Measurements from ENCODE around the gene NFATC4.
"Not testable (repeated sequence)": the region's sequence is repeated elsewhere in the genome, so short reads cannot be mapped to it uniquely, and the experiment has no call there.

The NFATC4 gene

GRCh38 chr14:24367514-24368211, at the start of gene NFATC4:
Gene NFATC4 (plus strand): TSS chr14:24368184. CDS start chr14:24368341, 157 bp downstream.
- Mint-ChIP-seq H3K27me3 (ENCODE audit: low read depth) (peaks cover 60% of the 10 kb centered on the region), H3K4me3 (peak within 1 kb of the TSS; percentile 48)

DNA sequence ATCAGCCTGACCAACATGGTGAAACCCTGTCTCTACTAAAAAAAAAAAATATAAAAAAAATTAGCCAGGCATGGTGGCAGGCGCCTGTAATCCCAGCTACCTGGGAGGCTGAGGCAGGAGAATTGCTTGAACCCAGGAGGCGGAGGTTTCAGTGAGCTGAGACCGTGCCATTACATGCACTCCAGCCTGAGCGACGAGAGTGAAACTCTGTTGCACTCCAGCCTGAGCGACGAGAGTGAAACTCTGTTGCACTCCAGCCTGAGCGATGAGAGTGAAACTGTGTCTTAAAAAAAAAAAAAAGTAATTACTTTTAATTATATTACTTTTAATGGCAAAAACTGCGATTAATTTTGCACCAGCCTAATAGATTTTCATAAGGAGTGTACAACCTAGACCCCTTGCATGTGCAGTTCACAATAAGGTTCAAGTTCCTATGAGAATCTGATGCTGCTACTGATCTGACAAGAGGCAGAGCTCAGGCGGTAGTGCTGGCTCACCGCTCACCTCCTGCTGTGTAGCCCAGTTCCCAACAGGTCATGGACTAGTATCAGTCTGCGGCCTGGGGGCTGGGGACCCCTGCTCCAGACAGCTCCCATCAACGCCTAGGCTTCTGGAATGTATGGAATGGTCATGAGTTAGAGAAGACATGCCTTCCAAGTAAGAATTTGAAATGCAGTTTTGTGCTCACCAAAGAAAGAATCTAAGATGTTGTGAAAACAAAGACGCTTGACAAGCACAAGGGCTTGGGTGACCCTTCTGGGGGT, 46.6 kb upstream of the NFATC4 start:
- Mint-ChIP-seq H3K4me1 (ENCODE audit: low read depth) (peaks cover 13% of the 10 kb centered on the region), H3K27ac (no peak overlapping the region), H3K4me3 (no peak overlapping the region), H3K36me3 (ENCODE audit: low read depth) (peaks cover 6% of the 10 kb centered on the region), H3K9me3 (no peaks in the 10 kb centered on the region), H3K27me3 (ENCODE audit: low read depth) (peaks cover 5% of the 10 kb centered on the region)
- DNase-seq (ENCODE audit: low spot score), result no peak

More at GRCh38 chr14:24367514-24368211, at the start of gene NFATC4:
- Mint-ChIP-seq H3K9me3 (no peaks in the 10 kb centered on the region), H3K36me3 (ENCODE audit: low read depth) (no peaks in the 10 kb centered on the region), H3K4me1 (ENCODE audit: low read depth) (peaks cover 18% of the 10 kb centered on the region), H3K27ac (no peak within 1 kb of the TSS)
- DNase-seq (ENCODE audit: low spot score), result no peak

DNA sequence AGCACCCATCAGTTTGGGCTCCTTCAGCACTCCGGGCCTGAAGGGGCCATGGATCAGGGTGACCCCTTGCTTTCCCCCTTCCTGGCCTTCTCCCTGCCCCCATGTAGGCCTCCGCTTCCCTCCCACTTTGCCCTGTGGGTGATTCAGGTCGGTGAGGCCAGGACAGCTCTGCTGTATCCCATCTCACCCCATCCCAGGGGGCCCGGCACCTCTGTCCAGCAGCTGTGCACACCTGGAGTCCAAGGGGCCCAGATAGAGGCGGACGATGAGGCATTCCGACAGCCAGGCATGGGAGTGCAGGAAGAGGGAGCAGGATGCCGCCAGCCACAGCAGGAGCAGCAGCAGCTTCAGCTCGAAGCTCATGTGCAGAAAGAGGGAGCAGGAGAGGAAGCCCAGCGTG, 45.3 kb upstream of the NFATC4 start:
- no peak overlapping the region for H3K4me3 Mint-ChIP-seq
- peaks cover 14% of the 10 kb centered on the region for H3K4me1 Mint-ChIP-seq (ENCODE audit: low read depth)
- no peaks in the 10 kb centered on the region for H3K36me3 Mint-ChIP-seq (ENCODE audit: low read depth)
- peaks cover 5% of the 10 kb centered on the region for H3K27me3 Mint-ChIP-seq (ENCODE audit: low read depth)
- H3K9me3 Mint-ChIP-seq, result no peaks in the 10 kb centered on the region
- no peak for DNase-seq (ENCODE audit: low spot score)
- H3K27ac Mint-ChIP-seq, result no peak overlapping the region

- Mint-ChIP-seq H3K9me3 (no peaks in the 10 kb centered on the region), H3K4me3 (no peak overlapping the region), H3K27me3 (ENCODE audit: low read depth) (peaks cover 5% of the 10 kb centered on the region), H3K4me1 (ENCODE audit: low read depth) (peaks cover 11% of the 10 kb centered on the region), H3K36me3 (ENCODE audit: low read depth) (no peaks in the 10 kb centered on the region), H3K27ac (no peak overlapping the region)
- no peak for DNase-seq (ENCODE audit: low spot score)
Measured at GRCh38 chr14:24323341-24323740, 44.6 kb upstream of the NFATC4 start.

DNA sequence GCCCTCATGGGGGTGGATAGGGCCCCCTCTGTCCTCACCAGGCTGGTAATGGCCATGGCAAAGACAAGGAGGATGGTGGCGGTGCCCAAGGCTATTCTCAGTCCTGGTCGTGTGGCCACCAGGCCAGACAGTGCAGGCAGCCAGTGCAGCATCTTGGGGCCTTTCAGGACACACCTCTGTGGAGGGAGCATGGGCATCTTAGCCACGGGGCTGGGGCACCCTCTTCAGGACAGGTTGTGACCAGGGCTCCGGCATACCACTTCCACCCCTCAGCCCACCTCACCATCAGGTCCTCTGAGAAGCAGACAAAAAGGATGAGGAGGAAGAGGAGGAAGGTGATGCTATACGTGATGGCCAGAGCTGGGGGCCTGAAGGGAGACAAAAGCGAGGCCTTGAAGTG, 44.0 kb upstream of the NFATC4 start:
- H3K36me3 Mint-ChIP-seq (ENCODE audit: low read depth), result no peaks in the 10 kb centered on the region
- H3K27me3 Mint-ChIP-seq (ENCODE audit: low read depth), result peaks cover 5% of the 10 kb centered on the region
- no peak overlapping the region for H3K27ac Mint-ChIP-seq
- H3K4me3 Mint-ChIP-seq, result no peak overlapping the region
- H3K4me1 Mint-ChIP-seq (ENCODE audit: low read depth), result peaks cover 16% of the 10 kb centered on the region
- no peak for DNase-seq (ENCODE audit: low spot score)
- H3K9me3 Mint-ChIP-seq, result no peaks in the 10 kb centered on the region

DNA sequence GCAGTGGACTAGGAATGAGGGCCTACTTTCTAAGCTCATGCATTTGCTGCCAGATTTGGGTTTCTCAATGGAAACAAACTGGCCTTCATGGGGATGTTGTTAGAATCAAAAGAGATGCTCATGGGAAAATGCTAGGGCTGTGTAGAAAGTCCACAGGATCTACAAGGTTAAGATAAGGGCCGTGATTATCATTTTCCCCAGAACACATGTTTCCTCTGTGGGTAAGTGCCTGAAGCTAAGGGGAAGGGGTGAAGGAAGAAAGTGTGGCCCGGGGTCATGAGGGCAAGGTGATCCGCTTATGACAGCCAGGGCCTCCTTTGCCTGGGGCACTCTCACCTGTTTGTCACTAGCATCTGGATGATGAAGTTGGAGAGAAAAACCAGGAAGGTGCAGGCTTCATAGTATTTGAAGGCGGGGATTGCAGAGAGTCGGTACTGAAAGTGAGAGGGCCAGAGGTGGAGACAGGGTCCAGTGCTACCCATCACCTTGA, 42.9 kb upstream of the NFATC4 start:
- Mint-ChIP-seq H3K4me1 (ENCODE audit: low read depth) (peaks cover 21% of the 10 kb centered on the region), H3K27ac (no peak overlapping the region), H3K36me3 (ENCODE audit: low read depth) (no peaks in the 10 kb centered on the region), H3K9me3 (no peaks in the 10 kb centered on the region), H3K4me3 (no peak overlapping the region), H3K27me3 (ENCODE audit: low read depth) (peaks cover 4% of the 10 kb centered on the region)
- DNase-seq (ENCODE audit: low spot score), result no peak

DNA sequence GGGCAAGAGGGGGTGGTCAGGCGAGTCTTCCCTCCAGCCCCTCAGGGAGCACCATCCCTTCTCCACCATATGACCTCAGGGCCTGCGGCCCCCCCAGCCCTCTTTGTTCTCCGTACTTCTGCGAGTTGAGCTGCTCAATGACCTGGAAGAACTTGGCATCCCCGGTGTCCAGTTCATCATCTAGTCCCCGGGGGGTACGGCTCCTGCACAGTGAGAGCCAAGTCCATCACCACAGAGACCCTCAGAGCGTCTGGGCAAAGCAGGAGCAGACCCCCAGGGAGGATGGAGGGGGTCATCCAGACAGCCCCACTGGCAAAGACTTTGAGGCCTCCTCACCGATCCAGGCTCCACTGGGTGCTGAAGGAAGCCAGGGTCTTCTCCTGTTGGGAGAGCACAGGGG, 42.0 kb upstream of the NFATC4 start:
- Mint-ChIP-seq H3K9me3 (no peaks in the 10 kb centered on the region), H3K36me3 (ENCODE audit: low read depth) (no peaks in the 10 kb centered on the region), H3K4me1 (ENCODE audit: low read depth) (peaks cover 23% of the 10 kb centered on the region), H3K27me3 (ENCODE audit: low read depth) (no peaks in the 10 kb centered on the region), H3K27ac (no peak overlapping the region), H3K4me3 (no peak overlapping the region)
- DNase-seq (ENCODE audit: low spot score), result no peak

DNA sequence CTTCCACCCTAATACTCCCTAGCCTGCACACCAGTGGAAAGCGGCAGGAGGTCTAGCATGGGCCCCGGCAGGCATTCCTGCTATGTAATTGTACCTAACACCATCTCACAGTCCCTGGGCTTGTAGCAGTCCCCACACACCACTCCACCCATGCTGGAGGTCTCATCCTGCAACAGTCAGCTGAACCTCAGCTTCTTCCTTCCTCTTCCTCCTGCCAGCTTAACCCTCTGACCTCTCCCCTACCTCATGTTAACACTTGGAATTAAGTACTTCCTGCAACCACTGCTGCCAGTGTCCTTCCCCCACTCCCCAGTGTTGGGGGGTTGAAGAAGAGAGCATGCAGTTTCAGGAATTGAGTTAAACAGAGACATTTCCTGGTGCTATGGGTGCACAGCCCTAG, 40.7 kb upstream of the NFATC4 start:
- Mint-ChIP-seq H3K27me3 (ENCODE audit: low read depth) (peaks cover 4% of the 10 kb centered on the region), H3K4me3 (no peak overlapping the region), H3K4me1 (ENCODE audit: low read depth) (peaks cover 30% of the 10 kb centered on the region), H3K9me3 (no peaks in the 10 kb centered on the region), H3K27ac (peak overlapping the region; percentile 68), H3K36me3 (ENCODE audit: low read depth) (peaks cover 1% of the 10 kb centered on the region)
- DNase-seq (ENCODE audit: low spot score), result no peak

DNA sequence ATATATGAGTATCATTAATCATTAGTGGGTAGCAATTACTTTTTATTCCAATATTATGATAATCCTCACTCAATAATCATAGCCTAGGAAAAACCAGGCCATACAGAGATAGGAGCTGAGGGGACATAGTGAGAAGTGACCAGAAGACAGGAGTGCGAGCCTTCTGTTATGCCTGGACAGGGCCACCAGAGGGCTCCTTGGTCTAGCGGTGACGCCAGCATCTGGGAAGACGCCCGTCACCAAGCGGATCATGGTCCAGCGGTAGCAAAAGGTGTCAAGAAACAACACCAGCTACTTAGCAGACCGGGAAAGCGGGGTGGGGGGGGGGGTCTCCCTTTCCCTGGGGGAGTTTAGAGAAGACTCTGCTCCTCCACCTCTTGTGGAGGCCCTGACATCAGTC, 40.1 kb upstream of the NFATC4 start:
- not testable (repeated sequence) for H3K9me3 Mint-ChIP-seq; H3K27ac Mint-ChIP-seq; H3K36me3 Mint-ChIP-seq (ENCODE audit: low read depth); DNase-seq (ENCODE audit: low spot score); H3K4me3 Mint-ChIP-seq; H3K27me3 Mint-ChIP-seq (ENCODE audit: low read depth)
- peaks cover 33% of the 10 kb centered on the region for H3K4me1 Mint-ChIP-seq (ENCODE audit: low read depth)

DNA sequence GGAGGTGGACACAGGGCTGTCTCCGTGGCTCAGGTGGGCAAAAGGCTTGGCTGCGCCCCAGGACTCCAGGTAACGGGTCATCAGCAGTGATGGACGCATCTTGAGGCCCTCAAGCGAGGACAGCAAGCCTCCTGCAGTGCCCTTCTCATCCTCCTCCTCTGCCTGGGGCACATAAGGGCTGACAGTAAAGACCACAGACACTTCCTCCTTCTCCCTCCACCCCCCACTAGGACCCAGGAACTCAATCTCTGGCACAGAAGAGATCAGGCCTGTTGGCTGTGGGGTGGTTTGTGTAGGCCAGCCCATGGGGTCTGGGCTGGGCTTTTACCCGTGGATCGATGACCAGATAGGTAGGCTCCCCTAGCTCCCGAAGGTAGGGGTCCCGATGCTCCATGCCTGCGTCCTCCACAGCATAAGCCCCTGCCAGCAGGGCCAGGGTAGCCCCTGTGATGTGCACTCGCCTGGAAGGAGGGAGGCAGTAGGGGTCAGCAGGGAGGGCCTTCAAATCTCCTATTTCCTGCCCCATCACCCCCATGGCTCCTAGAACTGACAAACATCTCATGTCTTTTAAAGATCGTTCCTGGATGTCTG, 38.8 kb upstream of the NFATC4 start:
- peaks cover 35% of the 10 kb centered on the region for H3K4me1 Mint-ChIP-seq (ENCODE audit: low read depth)
- DNase-seq (ENCODE audit: low spot score), result no peak
- no peaks in the 10 kb centered on the region for H3K9me3 Mint-ChIP-seq
- no peak overlapping the region for H3K4me3 Mint-ChIP-seq
- peaks cover 2% of the 10 kb centered on the region for H3K36me3 Mint-ChIP-seq (ENCODE audit: low read depth)
- H3K27ac Mint-ChIP-seq, result no peak overlapping the region
- H3K27me3 Mint-ChIP-seq (ENCODE audit: low read depth), result peaks cover 14% of the 10 kb centered on the region

DNA sequence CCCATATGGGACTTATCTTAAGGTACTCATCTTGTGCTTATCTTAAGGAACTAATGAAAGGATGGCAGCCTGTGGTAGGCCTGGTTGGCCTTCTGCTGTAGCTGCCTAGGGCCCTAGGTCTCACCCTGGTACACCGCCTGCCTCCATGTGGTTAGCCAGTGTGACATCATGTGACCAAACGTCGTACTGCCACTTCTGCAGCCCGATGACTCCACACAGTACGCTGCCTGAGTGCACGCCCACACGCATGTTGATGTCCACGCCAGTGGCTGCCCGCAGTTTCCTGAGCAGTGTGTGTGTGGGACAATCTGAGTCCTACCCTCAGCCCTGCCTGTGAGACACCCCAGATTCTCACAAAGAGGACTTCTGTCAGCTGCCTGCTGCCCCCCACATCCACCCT, 38.2 kb upstream of the NFATC4 start:
- H3K9me3 Mint-ChIP-seq, result no peaks in the 10 kb centered on the region
- DNase-seq (ENCODE audit: low spot score), result peak; percentile 60
- H3K27ac Mint-ChIP-seq, result no peak overlapping the region
- no peak overlapping the region for H3K4me3 Mint-ChIP-seq
- H3K27me3 Mint-ChIP-seq (ENCODE audit: low read depth), result peaks cover 18% of the 10 kb centered on the region
- H3K4me1 Mint-ChIP-seq (ENCODE audit: low read depth), result peaks cover 37% of the 10 kb centered on the region
- H3K36me3 Mint-ChIP-seq (ENCODE audit: low read depth), result peaks cover 2% of the 10 kb centered on the region

DNA sequence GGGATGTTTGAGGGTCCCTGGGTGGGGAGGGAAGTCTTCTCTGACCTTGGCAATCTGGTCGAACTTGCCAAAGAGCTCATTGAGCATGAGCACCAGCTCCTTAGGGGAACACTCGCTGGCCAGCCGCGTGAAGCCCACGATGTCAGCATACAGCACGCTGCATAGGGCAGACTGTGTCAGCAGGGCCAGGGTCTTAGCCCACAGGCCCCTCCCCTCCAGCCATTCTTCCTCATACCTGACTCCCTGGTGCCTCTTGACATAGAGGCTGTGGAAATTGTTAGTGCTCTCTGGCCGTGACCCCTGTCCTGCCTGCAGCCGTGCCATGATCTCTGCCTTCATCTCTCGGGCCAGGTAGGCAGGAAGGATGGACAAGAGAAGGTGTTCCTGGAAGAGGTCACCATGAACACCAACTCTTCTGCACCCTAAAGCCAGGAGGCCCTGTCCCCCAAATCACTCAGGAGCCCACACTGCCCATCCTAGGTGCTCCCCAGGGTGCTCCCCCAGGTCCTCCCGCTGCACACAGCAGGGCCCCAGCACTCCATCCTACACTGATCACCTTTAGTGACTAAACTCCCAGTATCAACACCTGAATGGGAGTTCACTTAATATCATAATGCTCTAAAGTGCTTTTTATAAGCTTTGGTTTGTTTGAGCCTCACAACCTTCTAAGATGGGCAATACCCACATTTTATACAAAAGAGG, 36.9 kb upstream of the NFATC4 start:
- Mint-ChIP-seq H3K27me3 (ENCODE audit: low read depth) (peaks cover 30% of the 10 kb centered on the region), H3K4me1 (ENCODE audit: low read depth) (peaks cover 42% of the 10 kb centered on the region), H3K9me3 (no peaks in the 10 kb centered on the region), H3K27ac (no peak overlapping the region), H3K4me3 (no peak overlapping the region), H3K36me3 (ENCODE audit: low read depth) (peaks cover 12% of the 10 kb centered on the region)
- DNase-seq (ENCODE audit: low spot score), result no peak

DNA sequence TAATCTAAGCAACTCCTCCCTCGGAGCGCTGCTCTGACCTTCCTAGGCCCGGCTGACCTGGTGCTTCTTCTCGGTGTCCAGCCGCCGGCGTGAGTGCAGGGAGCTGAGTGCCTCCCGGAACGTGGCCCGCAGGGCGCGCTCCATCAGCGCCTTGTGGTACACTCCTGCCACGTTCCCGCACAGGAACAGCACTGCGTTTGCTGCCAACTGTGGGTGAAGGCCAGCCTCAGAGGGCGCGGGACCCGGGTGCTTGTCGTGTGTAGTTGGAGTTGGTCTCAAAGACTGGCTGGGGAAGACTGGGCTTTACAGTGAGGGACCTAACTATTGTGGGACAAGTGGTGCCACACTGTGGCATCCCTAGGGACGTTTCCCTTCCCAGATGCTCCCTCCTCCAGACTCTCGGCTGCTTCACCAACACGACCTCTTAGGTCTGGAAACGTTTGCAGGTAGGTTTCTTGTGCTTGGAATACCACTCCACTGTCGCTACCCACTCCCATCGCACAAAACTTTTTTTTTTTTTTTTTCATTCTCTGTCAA, 36.2 kb upstream of the NFATC4 start:
- Mint-ChIP-seq H3K27ac (peak overlapping the region; percentile 71), H3K27me3 (ENCODE audit: low read depth) (peaks cover 30% of the 10 kb centered on the region), H3K4me1 (ENCODE audit: low read depth) (peaks cover 43% of the 10 kb centered on the region), H3K36me3 (ENCODE audit: low read depth) (peaks cover 17% of the 10 kb centered on the region), H3K9me3 (no peaks in the 10 kb centered on the region), H3K4me3 (peak overlapping the region; percentile 89)
- DNase-seq (ENCODE audit: low spot score), result no peak

Measured in T-helper 2 cell treated with Interferon-gamma antibody and Interleukin-4, amounts not matched to agents 5 μg/mL and 100 μg/mL, for 36 hours (primary cell).